ENCODE results near the gene MED12L.

DNA sequence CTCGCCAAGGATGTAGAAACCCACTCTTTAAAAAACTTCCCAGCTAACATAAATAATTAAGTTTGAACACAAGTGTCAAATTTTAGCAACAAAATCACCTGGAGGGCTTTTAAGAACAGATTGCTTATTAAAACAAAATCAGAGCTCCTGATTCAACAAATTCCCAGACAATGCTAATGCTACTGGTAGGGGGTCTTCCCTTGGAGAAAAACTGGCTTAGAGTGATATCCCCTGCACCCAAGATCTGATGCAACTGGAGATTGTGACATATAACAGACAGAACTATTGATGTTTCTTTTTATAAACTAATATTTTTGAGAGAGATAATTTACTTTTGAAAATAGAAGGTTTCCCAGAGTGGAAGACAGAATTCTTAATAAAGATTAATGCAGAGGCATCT is 355.5 kb downstream of the MED12L start:
- TF ChIP-seq POLR2AphosphoS5 (IDR thresholded peaks at IDR 0.05) (no peak), POLR2A (IDR thresholded peaks at IDR 0.05) (no peak)
- TF ChIP-seq, protein P1, sequence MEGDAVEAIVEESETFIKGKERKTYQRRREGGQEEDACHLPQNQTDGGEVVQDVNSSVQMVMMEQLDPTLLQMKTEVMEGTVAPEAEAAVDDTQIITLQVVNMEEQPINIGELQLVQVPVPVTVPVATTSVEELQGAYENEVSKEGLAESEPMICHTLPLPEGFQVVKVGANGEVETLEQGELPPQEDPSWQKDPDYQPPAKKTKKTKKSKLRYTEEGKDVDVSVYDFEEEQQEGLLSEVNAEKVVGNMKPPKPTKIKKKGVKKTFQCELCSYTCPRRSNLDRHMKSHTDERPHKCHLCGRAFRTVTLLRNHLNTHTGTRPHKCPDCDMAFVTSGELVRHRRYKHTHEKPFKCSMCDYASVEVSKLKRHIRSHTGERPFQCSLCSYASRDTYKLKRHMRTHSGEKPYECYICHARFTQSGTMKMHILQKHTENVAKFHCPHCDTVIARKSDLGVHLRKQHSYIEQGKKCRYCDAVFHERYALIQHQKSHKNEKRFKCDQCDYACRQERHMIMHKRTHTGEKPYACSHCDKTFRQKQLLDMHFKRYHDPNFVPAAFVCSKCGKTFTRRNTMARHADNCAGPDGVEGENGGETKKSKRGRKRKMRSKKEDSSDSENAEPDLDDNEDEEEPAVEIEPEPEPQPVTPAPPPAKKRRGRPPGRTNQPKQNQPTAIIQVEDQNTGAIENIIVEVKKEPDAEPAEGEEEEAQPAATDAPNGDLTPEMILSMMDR (IDR thresholded peaks at IDR 0.05): no peak

Measured in breast epithelium (tissue), 3 donors.